DND-41 (cell line): ENCODE results near the gene ARVCF.

Source experiments
- CTCF ChIP-seq: IDR thresholded peaks from 2 replicates; pipeline ENCODE4 v1.5.1; 2012; ENCODE audit warnings: borderline replicate concordance, low read length, moderate library complexity, mild to moderate bottlenecking; ENCODE audit not compliant: poor library complexity, severe bottlenecking; ENCODE audit errors: extremely low read depth
- EZH2 ChIP-seq: IDR thresholded peaks from 3 replicates; pipeline ENCODE4 v1.6.1; 2012; ENCODE audit warnings: borderline replicate concordance, low read depth, mild to moderate bottlenecking, moderate library complexity, low read length, inconsistent platforms; ENCODE audit not compliant: severe bottlenecking

- no peak for TF ChIP-seq CTCF
- no peak for TF ChIP-seq EZH2
These were observed 35.3 kb upstream of the ARVCF start for GRCh38 chr22:20051927-20052308.
